GM19463 (cell line): ENCODE measurements around the gene RYR3.
"Not testable (repeated sequence)": the region's sequence is repeated elsewhere in the genome, so short reads cannot be mapped to it uniquely, and the experiment has no call there.

ENCODE experiments used
- ATAC-seq: cut with Tn5 transposase; IDR thresholded peaks from one replicate; pipeline ENCODE4 v1.9.1; 2021; ENCODE audit warnings: mild to moderate bottlenecking, moderate library complexity; ENCODE audit not compliant: unreplicated experiment

RYR3 gene

GRCh38 chr15:33565094-33565493, 254.3 kb downstream of the RYR3 start:
- no peak for ATAC-seq

- ATAC-seq = no peak
These were observed 256.9 kb downstream of the RYR3 start for GRCh38 chr15:33567652-33568051.

GRCh38 chr15:33569036-33569435, 258.3 kb downstream of the RYR3 start:
- no peak for ATAC-seq

- ATAC-seq = not testable (repeated sequence)
These were observed 267.1 kb downstream of the RYR3 start for GRCh38 chr15:33577911-33578310.

- ATAC-seq = no peak
These were observed 269.8 kb downstream of the RYR3 start for GRCh38 chr15:33580526-33580925.

- ATAC-seq = no peak
These were observed 270.3 kb downstream of the RYR3 start for GRCh38 chr15:33581032-33581431.

DNA sequence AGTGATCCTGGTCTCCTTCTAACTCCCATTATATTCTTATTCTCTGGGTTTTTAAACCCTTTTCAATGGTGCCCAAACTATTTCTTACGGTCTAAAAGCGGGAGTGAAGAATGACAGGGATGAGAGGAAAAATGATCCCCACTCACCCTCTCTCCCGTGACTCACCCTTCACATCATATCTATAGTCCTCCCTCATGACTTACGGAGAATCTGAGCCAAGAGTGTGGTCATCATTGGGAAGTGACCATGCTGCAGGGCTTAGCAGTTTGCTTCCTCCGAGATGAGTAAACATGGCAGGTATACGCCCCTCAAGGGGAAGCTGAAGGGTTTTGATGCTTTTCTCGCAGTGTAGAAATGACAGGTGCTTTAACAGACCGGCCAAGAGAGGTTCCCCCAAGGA, 274.0 kb downstream of the RYR3 start:
- no peak for ATAC-seq

DNA sequence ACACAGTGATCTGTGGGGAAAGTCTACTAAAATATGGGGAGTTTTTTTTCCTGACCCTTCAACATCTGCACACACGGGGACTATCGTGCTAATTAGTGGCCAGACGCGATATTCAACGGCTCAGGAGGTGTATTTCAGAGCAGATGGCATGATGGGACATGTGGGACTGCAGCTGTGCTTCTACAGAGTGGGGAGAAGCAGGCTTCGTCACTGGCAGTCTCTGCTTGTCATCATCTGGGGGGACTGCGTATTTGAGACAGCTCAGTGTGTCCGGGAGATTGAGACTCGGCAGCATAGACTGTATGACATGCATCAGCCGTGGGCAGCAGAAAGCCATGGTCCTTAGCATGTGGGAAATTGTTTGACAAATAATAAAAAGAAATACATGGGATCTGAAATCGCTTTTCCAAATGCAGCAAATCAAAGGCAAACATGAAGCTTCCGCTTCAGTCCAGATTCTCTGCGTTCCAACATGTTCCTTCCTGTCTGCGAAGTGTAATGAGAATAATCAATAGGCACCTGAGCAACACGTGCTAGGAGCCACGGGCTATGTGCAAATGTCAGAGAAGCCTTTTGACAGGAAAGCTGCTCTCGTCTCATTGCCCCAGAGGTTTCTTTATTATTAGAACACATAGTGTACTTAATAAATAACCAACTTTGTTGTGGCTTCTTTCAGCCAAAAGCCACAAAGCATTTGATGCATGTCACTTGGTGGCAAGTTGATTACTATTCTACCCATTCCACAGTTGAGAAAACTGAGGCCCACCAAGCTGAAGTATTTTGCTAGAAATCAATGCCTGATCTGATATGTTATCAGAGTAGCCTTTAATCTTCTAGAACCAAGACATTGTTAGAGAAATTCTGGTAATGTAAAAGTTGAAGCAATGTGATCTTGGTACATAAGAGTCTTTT, 276.3 kb downstream of the RYR3 start:
- no peak for ATAC-seq

- ATAC-seq = no peak
These were observed 277.0 kb downstream of the RYR3 start for GRCh38 chr15:33587773-33588172.

DNA sequence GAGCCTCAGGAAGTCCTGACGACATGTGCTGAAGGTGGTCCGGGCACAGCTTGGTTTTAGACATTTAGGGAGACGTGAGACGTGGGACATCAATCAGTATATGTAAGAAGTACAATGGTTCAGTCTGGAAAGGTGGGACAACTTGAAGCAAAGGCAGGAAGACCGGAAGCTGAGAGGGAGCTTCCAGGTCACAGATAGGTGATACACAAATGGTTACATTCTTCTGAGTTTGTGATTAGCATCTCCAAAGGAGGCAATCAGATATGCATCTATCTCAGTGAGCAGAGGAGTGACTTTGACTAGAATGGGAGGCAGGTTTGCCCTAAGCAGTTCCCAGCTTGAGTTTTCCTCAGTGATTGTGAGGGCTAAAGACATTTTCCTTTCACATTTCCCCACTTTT, 282.1 kb downstream of the RYR3 start:
- no peak for ATAC-seq

DNA sequence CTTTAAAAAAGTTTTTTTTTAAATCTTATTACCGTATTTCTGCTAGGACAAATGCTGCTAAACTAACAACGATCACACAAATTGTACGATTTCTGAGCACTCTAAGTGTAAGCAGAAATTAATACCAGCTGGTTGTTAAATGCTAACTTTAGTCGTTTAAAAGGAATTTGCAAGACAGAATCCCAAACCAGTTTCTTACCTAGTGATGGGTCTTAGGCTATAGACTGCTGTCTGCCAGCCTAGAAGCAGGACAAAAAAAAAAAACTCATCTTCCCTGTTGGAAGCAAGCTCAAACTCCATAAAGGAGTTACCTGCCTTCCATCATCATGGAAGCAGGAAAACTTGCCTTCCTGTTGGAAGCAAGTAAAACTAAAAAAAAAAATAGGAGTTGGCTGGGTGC, 287.6 kb downstream of the RYR3 start:
- not testable (repeated sequence) for ATAC-seq

DNA sequence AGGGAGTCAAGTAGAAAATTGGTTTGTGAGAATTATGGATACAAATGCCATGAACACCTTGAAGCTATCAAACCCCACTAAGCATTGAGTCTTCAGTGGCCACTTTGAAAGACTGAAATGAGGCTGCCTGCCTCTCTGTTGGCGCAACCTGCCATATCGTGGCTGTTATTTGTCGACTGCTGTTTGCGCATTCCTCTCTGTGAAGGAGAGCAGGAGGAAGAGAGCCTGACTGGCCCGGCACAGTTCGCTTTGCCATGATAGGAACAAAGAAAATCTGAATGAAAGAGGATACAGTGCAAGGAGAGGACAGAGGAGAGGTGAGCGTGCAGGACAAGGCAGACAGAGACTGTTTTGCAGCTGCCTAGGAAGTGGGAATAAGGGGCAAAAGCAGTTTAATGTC, 289.4 kb downstream of the RYR3 start:
- no peak for ATAC-seq

DNA sequence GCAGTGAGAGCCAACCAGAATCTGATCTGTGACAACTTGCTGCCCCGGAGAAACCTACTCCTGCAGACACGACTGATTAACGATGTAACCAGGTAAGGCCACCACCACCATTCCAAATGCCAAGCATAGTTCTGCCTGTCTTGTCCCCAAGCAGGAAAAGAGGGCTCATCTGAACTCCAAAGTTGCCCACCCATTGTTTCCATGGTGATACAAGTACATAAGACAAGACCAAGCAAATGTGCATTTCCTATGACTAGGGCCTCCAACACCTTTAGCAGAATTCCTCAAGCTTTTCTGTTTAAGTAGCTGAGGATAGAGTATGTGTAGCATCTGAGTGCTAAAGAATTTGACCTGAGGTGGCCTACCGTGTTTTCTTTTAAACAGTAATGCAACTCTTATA, 290.7 kb downstream of the RYR3 start:
- no peak for ATAC-seq

DNA sequence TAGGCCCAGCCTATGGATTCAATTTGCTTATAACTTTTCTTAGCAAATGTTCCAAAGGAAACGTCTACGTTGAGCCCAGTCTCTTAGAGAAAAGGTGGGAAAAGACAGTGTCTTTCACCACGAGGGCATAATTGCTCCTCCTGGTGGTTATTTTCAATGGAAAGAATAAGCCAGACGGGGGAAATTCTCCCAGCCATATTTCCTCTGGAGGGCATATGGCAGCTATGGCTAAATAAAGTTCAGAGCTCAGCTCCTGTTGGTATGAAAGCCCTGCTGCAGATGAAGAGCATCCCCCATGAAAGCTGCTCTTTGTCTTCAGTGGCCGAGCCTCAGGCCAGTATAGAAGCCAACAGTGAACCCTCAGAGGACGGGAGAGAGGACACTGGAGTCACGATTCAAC, 297.9 kb downstream of the RYR3 start:
- no peak for ATAC-seq

- ATAC-seq = no peak
These were observed 302.0 kb downstream of the RYR3 start for GRCh38 chr15:33612721-33613304.

DNA sequence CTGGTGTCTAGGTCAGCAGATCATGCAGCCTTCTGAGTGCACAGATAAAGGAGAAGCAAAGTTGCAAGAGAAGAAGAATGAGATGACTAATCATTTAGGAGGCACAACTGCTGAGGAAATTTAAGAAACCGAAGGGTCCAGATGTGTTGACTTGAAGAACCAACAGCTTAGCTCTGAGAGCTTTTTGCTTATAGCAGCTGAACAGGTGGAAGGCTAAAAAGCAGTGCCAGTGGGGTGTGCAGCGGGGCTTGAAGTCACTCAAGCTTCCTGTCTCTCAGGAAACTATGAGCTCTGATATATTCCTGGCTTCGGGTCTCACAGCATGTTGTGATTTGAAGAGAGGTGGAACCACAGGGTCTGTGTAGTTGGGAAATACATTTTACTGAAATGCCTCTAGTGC, 305.7 kb downstream of the RYR3 start:
- no peak for ATAC-seq

DNA sequence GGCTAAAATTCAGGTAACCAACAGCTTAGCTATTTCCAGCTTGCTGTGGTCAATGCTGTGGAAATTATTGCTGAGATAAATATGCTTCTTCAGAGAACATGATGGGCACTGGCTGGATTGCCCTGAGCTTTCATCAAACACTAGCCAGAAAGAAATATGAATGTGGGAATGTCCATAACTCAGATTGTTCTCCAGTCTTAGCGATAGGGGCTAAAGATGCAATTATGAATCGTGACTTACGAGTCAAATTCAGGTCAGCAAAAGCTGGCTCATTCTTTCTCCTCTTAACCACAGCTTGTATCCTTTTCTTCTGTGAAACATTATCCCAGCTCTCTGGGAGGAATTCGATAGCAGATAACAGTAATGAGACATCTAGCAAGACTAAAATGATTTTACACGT, 307.6 kb downstream of the RYR3 start:
- ATAC-seq = no peak

DNA sequence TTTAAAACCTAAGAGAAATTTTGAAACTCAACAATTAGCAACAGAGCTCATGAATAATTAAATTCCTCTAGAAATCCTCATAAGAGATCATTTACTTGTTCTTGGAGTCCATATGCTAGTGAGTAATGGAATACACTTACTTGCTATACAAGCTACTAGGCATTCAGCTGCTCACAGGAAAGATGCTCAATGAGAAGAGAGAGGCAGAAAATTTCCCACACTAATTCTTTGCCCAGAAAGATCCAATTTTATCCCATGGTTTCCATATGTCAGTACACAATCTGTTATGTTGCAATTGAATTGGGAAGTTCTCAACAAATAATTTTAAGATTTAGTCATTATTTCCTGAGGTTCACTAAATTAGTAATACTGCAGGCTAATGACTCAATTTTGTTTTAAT, 310.4 kb downstream of the RYR3 start:
- no peak for ATAC-seq

DNA sequence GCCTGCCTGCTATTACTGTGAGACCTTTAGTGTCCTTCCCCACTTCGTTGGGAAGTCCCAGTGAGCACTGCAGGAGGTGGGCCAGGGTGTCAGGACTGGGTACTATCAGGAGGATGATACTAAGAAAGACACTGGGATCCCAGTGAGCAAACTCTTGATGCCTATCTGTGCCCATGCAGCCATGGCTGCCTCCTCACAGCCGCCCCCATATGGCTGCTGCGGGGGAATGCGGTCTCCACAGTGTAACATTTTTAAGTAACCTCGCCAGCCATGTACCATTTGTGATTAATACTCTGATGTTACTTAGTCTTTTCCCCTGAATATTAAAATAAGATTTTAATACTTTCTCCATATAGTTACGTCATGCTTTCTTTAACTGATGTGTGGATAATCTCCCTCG, 312.2 kb downstream of the RYR3 start:
- no peak for ATAC-seq

DNA sequence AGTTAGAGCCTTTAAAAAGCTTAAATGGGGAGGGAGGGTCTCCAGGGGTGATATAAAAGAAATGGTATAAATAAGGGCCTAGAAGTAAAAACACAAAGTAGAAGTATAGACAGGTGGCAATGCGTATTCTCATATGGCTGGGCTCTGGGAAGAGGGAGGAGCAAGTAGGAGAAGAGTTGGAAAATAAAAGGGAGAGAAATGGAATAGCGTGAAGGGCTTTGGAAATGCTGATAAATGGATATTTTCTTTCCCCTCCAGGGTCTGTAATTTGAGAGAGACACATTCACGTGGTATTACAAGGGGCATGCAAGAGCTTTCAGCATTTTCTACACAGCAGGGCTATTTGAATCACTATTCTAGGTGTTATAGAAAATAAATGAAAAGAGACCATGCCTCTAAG, 313.7 kb downstream of the RYR3 start:
- ATAC-seq = no peak

DNA sequence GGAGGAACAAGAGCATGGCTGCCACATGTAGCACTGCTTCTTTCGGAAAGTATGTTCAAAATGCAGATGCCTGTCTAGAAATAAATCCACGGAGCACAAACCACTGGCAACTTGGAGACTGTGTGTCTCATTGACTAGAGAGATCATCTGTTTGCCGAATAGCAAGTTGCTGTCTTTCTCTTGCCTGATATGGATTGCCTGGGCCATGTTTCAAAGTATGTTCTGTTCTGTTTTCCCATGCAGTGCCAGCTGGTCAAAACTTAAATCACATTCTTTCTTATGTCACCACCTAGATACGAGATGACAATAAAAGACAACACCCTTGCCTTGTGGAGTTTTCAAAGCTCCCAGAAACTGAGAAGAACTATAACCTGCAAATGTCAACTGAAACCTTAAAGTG, 318.9 kb downstream of the RYR3 start:
- no peak for ATAC-seq

GRCh38 chr15:33636234-33636633, 325.5 kb downstream of the RYR3 start:
- ATAC-seq = peak; percentile 69

GRCh38 chr15:33636958-33637357, 326.2 kb downstream of the RYR3 start:
- no peak for ATAC-seq
